Neutrophil (primary cell): Measurements from ENCODE around the gene CNOT1.

Experiments
- H3K27ac ChIP-seq: fragments of 200-600 bp; sonication (generic); 2 replicates; pipeline ENCODE4 v1.5.1; 2016; ENCODE audit warnings: mild to moderate bottlenecking, moderate library complexity
- H3K27me3 ChIP-seq: fragments of 200-600 bp; sonication (generic); 2 replicates; pipeline ENCODE4 v1.6.0; 2016; ENCODE audit warnings: mild to moderate bottlenecking
- H3K36me3 ChIP-seq: fragments of 200-600 bp; sonication (generic); 2 replicates; pipeline ENCODE4 v1.5.1; 2017
- H3K4me1 ChIP-seq, 2 experiments: fragments of 200-600 bp in 1 of 2; sonication (generic) in 1 of 2; 1 replicate in 1 of 2; 2 replicates in 1 of 2; pipeline versions ENCODE4 v1.5.1 to v1.6.1; 2013 to 2016; ENCODE audit warnings: low read depth in 1 of 2, low read length in 1 of 2, mild to moderate bottlenecking in 1 of 2, moderate library complexity in 1 of 2; ENCODE audit not compliant: control insufficient read depth in 1 of 2, insufficient read depth in 1 of 2
- H3K4me3 ChIP-seq, 2 experiments: fragments of 200-600 bp in 1 of 2; sonication (generic) in 1 of 2; 1 replicate in 1 of 2; 2 replicates in 1 of 2; pipeline ENCODE4 v1.5.1; 2013 to 2016; ENCODE audit warnings: low read depth in 1 of 2, low read length in 1 of 2, mild to moderate bottlenecking in 1 of 2, moderate library complexity in 1 of 2
- H3K9me3 ChIP-seq: fragments of 200-600 bp; sonication (generic); 2 replicates; pipeline ENCODE4 v1.5.1; 2016
- TF ChIP-seq, protein P1 (sequence below): fragments of 200-600 bp; sonication (generic); IDR thresholded peaks from 2 replicates; pipeline ENCODE4 v1.5.1; 2016; ENCODE audit warnings: antibody characterized with exemption

Gene CNOT1

DNA sequence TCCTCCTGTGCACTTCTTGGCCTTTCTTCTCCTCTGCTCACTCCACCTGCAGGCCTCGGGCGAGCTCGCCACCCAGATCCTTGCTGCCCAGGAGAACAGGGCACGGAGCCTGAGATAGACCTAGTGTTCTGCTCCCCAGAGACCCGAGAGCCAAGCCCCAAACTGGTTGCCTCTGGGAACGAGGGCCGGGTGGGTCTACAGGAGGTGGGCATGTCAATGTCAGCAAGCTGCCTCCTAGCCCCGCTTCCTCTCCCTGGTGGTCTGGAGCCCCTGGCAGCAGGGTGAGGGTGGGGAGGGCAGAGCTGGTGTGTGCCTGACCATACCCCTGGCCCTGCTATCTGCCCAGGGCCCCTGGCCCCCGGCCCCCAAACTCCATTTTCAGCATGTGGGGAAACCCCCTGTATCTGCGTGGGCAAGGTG, 130.5 kb downstream of the CNOT1 start:
- H3K27ac ChIP-seq, result no peak overlapping the region
- H3K9me3 ChIP-seq, result no peaks in the 10 kb centered on the region
- H3K4me1 ChIP-seq, result peaks cover 4 to 6% of the 10 kb centered on the region in 2 experiments
- no peak overlapping the region for H3K4me3 ChIP-seq
- TF ChIP-seq, protein P1, sequence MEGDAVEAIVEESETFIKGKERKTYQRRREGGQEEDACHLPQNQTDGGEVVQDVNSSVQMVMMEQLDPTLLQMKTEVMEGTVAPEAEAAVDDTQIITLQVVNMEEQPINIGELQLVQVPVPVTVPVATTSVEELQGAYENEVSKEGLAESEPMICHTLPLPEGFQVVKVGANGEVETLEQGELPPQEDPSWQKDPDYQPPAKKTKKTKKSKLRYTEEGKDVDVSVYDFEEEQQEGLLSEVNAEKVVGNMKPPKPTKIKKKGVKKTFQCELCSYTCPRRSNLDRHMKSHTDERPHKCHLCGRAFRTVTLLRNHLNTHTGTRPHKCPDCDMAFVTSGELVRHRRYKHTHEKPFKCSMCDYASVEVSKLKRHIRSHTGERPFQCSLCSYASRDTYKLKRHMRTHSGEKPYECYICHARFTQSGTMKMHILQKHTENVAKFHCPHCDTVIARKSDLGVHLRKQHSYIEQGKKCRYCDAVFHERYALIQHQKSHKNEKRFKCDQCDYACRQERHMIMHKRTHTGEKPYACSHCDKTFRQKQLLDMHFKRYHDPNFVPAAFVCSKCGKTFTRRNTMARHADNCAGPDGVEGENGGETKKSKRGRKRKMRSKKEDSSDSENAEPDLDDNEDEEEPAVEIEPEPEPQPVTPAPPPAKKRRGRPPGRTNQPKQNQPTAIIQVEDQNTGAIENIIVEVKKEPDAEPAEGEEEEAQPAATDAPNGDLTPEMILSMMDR, result no peak
- no peaks in the 10 kb centered on the region for H3K36me3 ChIP-seq
- H3K27me3 ChIP-seq, result peaks cover 98% of the 10 kb centered on the region

DNA sequence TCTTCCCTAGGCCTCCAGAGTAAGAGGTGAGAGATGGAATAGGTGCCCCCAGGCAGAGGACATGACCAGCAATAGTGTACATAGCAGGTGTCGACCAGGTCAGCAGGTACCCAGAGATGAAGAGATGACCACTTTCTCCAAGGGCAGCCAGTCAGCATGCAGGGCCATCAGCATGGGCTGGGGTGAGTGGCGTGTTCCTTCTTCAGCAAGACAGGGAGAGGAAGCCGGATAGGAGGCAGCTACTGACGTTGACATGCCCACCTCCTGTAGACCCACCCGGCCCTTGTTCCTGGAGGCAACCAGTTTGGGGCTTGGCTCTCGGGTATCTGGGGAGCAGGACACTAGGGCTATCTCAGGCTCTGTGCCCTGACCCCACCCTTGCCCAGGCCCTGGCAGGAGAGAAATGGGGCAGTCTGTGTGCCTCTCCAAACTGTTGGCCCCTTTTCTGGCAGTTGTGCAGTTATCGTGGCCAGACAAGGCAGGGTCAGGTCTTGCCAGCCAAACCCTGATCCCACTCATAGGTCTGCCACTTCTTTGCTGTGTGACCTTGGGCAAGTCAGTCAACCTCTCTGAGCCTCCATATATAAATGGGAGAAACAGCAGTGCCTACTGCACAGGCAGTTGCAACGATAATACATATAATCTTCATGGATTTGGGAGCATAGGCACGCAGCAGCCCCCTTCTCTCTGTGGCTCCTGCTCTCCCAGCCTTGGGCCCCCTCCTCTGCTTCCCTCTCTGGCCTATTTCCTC, 131.1 kb downstream of the CNOT1 start:
- H3K36me3 ChIP-seq, result no peaks in the 10 kb centered on the region
- no peak overlapping the region for H3K4me3 ChIP-seq
- no peak overlapping the region for H3K27ac ChIP-seq
- H3K27me3 ChIP-seq, result peaks cover 98% of the 10 kb centered on the region
- H3K9me3 ChIP-seq, result no peaks in the 10 kb centered on the region
- peaks cover 4 to 6% of the 10 kb centered on the region in 2 experiments for H3K4me1 ChIP-seq
- TF ChIP-seq, protein P1, result no peak

DNA sequence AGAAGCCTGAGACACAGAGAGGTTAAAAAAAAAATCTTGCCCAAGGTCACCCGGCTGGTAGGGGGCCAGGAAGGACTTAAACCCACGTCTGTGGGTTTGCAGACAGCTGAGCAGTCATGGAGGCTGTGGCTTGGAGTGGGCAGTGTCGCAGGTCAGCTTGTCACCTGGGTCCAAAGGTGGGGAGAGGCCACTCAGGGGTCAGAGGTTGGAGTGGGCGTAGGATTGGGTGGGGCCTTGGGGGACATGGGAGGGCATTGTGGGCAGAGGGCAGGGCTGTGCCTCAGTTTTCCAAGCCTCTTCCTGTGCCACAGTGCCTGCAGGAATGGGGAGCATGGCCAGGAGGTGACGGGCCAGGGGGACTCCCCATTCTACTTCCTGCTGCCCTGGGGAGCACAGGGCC, 131.7 kb downstream of the CNOT1 start:
- H3K4me1 ChIP-seq, result peaks cover 4 to 6% of the 10 kb centered on the region in 2 experiments
- H3K9me3 ChIP-seq, result no peaks in the 10 kb centered on the region
- TF ChIP-seq, protein P1, result no peak
- no peak overlapping the region for H3K27ac ChIP-seq
- peaks cover 98% of the 10 kb centered on the region for H3K27me3 ChIP-seq
- no peaks in the 10 kb centered on the region for H3K36me3 ChIP-seq
- H3K4me3 ChIP-seq, result no peak overlapping the region

DNA sequence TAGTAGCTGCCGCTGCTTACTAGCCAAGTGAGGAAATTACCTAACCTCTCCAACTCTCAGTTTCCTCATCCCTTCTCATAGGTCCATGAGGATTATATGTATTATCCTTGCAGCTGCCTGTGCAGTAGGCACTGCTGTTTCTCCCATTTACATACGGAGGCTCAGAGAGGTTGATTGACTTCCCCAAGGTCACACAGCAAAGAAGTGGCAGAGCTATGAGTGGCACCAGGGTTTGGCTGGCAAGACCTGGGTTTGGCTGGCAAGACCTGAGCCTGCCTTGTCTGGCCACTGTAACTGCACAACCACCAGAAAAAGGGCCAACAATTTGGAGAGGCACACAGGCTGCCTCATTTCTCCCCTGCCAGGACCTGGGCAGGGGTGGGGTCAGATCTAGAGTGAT, 132.2 kb downstream of the CNOT1 start:
- no peak overlapping the region for H3K4me3 ChIP-seq
- peaks cover 4 to 6% of the 10 kb centered on the region in 2 experiments for H3K4me1 ChIP-seq
- H3K27me3 ChIP-seq, result peaks cover 98% of the 10 kb centered on the region
- H3K9me3 ChIP-seq, result no peaks in the 10 kb centered on the region
- TF ChIP-seq, protein P1, result no peak
- no peaks in the 10 kb centered on the region for H3K36me3 ChIP-seq
- no peak overlapping the region for H3K27ac ChIP-seq

DNA sequence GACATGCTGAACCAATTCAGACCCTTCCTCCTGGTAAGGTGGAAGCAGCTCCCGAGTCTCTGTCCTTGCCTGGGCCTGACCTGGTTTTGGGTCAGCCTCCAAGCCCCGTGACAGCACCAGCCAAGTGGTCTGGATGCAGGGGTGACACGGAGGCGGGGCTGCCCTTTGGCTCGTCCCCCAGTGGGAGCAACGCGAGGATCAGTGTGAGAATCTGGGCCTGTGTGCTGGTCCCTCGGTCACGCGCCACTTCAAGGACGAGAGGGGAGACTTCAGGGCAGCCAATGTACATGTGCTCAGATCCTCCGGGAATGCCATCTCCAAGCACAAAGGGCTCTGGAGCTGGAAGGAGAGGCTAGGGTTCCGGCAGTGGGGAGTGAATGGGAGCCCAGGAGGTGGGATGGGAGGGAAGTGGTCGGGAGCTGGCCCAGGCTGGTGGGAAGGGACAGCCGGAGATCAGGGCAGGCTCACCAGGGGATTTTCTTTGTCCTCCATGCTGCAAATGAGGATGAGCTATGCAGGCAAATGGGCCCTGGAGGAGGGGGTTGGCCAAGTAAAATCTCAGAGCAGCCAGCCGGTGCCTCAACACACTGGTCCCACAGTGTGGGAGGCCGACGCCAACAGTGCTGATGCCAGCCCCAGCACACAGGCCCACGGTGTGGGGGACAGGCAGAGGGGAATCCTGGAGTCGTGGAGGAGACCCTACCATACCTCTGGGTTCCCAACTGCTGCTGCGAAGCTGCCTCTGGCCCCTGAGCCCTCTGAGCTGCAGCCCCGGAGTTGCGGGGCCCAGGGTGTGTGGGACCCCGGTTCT, 133.9 kb downstream of the CNOT1 start:
- TF ChIP-seq, protein P1, result no peak
- H3K27me3 ChIP-seq, result peaks cover 80% of the 10 kb centered on the region
- no peak overlapping the region for H3K27ac ChIP-seq
- no peaks in the 10 kb centered on the region for H3K36me3 ChIP-seq
- H3K9me3 ChIP-seq, result no peaks in the 10 kb centered on the region
- no peak overlapping the region for H3K4me3 ChIP-seq
- no peaks in the 10 kb centered on the region for H3K4me1 ChIP-seq
